Stimulated activated CD8-positive, alpha-beta memory T cell treated with anti-CD3 and anti-CD28 coated beads, Interleukin-15, amount 100 ng/mL, for 4 hours (primary cell): Measurements from ENCODE around the gene LYST.
A peak's percentile ranks its signal among the peaks of the same experiment; 100 is the strongest.

Experiments used
- DNase-seq, 2 donors: peaks; one replicate each; pipeline ENCODE4 v3.0.0-alpha.2; 2020; ENCODE audit warnings: low read depth in 2 of 2

The LYST gene

GRCh38 chr1:235885655-235886262 is 19.1 kb upstream of the LYST start:
- no peak for DNase-seq

- no peak for DNase-seq
Measured at GRCh38 chr1:235883261-235883927, 16.7 kb upstream of the LYST start.

GRCh38 chr1:235882816-235883215 is 16.1 kb upstream of the LYST start:
- DNase-seq, result no peak

- no peak for DNase-seq
Measured at GRCh38 chr1:235881930-235882700, 15.4 kb upstream of the LYST start.

GRCh38 chr1:235878082-235878811 is 11.5 kb upstream of the LYST start:
- no peak for DNase-seq

GRCh38 chr1:235876402-235876841 is 9.7 kb upstream of the LYST start:
- DNase-seq, result no peak

- DNase-seq, result no peak
Measured at GRCh38 chr1:235875036-235875597, 8.4 kb upstream of the LYST start.

GRCh38 chr1:235874261-235874660 is 7.6 kb upstream of the LYST start:
- DNase-seq, result no peak

GRCh38 chr1:235873571-235873970 is 6.9 kb upstream of the LYST start:
- DNase-seq, result no peak

GRCh38 chr1:235873045-235873444 is 6.3 kb upstream of the LYST start:
- DNase-seq, result no peak

GRCh38 chr1:235872270-235872669 is 5.6 kb upstream of the LYST start:
- no peak for DNase-seq

- DNase-seq, result peak in 1 of 2 donors; percentile 30
Measured at GRCh38 chr1:235867903-235868469, 1.3 kb upstream of the LYST start.

GRCh38 chr1:235866913-235867845 is 473 bp upstream of the LYST start:
- peak; percentile 92 to 97 for DNase-seq

GRCh38 chr1:235865565-235866204 is 1.0 kb downstream of the LYST start:
- no peak for DNase-seq

GRCh38 chr1:235864931-235865525 is 1.7 kb downstream of the LYST start:
- no peak for DNase-seq

- no peak for DNase-seq
Measured at GRCh38 chr1:235864469-235864868, 2.2 kb downstream of the LYST start.

- DNase-seq, result no peak
Measured at GRCh38 chr1:235863699-235864093, 3.0 kb downstream of the LYST start.

- DNase-seq, result no peak
Measured at GRCh38 chr1:235861857-235862256, 4.8 kb downstream of the LYST start.

- no peak for DNase-seq
Measured at GRCh38 chr1:235860829-235861228, 5.9 kb downstream of the LYST start.
